UCSD-AML1 (cell line): ENCODE measurements around the gene LDLRAD4.
A peak's percentile ranks its signal among the peaks of the same experiment; 100 is the strongest.

Experiments used
- DNase-seq: peaks from one replicate; lab custom pipeline; 2025; ENCODE audit not compliant: unreplicated experiment; lab: John Stamatoyannopoulos, UW

Gene LDLRAD4

GRCh38 chr18:13218368-13218991, at the start of gene LDLRAD4:
Gene LDLRAD4 (plus strand): TSS chr18:13218760.
- DNase-seq = peak; percentile 57

DNA sequence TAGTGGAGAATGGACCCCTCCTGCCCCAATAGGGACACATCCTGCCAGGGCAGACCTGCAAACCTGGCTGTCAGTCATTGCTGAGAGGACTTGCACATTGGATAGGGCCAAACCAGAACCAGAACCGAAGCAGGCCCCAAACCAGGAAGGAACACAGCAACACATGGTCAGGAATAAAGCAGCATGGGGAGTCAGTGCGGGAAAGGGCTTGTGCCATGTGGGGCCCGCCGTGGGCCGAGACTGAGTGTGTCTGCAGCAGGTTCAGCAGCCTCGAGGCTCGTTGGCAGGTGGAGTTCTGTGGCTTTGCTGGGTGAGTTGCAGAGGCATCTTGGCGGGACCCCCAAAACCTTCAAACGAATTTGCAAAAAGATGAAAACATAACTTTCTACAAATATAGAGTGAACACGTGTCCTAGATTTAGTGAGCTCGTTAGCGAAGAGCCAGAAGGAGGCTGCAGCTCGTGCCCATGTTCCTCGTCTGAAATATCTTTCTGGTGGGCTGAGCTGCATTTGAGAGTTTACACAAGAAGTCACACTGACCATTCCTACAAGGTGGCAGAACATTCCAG, 44.9 kb upstream of the LDLRAD4 start:
- no peak for DNase-seq

DNA sequence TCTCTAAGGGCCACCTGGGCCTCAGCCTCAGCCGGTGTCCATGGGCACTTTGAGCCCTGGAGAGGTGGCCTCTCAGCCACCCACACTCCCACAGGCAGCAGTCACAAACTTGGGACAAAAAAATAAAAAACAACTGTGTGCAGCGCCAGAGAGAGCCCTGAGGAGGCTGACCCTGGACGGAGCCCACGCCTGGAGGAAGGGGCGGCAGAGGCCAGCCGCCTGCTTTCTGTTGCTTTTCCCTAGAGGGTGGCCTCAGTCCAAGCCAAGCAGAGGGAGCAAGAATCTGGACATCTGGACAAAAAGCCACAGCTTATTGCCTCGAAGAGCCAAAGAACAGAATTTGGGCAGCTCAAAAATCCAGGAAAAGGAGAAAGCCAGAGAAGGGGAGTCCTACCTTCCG, 43.3 kb upstream of the LDLRAD4 start:
- no peak for DNase-seq

DNA sequence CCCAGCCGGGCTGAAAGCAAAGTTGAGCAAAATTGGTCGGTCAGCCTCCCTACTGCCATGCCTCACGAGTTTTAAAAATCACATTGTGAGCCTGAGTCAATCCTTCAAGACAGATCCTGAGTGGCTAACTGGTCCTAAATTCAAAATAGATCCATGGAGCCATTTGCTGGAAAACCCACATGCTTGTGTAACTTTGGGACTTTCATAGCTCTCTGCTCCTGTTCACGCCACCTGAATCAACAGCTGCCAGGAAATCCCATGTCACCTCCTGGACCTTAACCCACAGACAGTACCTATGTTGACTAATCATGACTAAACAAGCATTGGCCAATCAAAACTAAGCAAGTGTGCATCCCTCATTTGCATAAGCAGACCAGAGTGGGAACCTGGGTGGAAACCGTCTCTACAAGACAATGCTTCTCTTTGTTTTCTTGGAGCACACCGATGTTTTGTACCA, 42.8 kb upstream of the LDLRAD4 start:
- no peak for DNase-seq

DNA sequence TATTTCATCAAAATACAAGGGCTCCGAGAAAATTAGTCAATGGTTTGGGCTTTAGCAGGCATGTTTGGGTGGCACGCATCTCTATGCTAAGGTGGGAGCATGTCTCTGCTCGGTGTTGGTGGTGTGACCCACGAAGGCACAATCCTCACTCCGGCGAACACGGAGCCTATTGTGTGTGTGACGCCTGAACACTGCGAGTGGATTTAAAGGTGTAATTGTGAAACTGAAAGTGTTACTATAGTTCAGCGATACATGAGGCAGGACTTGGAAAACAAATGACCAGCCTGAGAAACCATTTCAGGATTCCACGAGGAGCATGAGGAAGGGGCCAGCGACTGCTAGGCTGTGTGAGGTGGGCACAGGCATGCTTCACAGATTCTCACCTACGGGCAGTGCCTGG, 41.7 kb upstream of the LDLRAD4 start:
- no peak for DNase-seq

DNA sequence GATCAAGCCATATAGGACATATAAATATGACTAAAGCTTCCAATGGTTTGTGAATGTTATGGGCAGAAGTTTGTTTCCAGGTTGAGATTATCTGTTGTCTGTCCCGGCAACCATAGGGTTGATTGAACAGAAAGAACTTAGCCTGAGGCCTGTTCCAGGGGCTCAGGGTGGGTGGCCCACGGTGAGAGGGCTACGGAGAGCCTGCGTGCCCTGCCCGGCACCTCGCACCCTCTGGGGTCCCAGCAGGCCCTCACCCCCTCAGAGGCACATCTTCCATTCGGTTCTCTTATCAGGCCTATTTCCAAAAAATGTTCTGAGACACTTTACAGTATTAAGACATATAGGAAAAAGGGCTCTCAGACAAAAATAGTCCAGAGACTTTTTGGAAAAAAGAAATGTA, 40.4 kb upstream of the LDLRAD4 start:
- DNase-seq = no peak

DNA sequence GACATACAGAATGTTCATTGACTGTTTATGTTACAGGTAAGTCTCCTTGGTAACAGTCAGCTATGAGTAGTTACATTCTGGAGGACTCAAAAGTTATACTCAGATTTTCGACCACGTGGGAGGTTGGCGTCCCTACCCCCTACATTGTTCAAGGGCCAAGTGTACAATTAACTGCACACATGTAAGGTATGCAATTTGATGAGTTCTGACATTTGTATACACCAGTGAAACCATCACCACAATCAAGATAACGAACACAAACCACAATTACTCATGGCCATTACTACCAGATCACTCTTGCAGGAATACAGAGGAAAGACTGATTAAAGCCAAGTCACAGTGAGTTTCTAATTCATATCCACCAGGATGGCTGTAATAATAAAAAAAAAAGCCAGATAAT, 39.6 kb upstream of the LDLRAD4 start:
- no peak for DNase-seq

DNA sequence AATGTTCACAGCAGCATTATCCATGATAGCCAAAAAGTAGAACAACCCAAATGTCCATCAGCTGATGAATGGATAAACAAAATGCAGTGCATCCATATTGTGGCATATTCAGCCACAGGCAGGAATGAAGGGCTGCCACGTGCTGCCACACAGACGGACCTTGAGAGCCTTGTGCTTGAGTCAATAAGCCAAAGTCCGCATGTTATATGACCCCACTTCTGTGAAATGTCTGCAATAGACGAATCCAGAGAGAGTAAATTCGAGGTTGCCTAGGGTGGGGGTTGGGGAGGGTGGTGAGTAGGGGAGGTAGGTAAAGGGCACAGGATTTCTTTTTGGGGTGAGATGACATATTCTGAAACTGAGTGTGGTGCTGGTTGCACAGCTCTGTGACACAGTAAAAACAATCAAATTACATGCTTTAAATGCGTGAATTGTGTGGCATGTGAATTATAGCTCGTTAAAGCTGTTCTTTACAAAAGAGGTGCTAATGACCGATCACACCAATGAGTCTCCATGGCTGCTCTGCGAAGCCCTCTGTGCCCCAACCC, 38.9 kb upstream of the LDLRAD4 start:
- no peak for DNase-seq

GRCh38 chr18:13180614-13181375, 37.8 kb upstream of the LDLRAD4 start:
- no peak for DNase-seq

DNA sequence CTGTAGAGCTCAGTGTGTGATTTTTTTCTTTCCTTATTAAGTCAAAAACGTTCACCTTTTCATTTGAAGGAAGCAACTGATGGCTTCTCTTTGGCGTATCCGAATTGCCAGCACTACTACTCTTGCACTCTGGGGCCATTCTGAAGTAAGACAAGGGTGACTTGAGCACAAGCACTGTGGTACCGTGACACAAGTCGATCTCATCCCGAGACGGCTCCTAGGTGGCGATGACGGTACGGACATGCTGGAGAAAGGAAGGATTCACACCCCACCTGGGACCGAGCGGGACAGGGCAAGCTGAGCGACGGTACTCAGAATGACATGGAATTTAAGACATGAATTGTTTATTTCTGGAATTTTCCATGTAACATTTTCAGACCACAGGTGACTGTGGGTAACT, 36.8 kb upstream of the LDLRAD4 start:
- DNase-seq = no peak

DNA sequence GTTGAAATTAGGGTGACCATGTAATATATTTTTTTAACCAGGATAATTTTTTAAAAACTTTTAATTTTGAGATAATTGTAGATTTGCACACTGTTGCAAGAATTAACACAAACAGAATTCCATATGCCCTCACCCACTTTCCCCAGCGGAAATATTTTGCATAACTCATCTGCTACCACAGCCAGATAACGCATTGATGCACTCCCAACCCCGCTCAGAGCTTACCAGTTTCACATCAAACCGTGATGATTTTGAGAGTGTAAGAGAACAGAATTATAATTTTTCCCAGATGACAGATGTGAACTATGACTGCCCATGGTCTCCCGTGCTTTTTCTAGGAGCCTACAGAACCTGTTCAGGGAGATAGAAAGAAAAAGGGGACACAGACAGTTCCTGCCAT, 35.2 kb upstream of the LDLRAD4 start:
- DNase-seq = no peak

GRCh38 chr18:13183790-13184189, 34.8 kb upstream of the LDLRAD4 start:
- no peak for DNase-seq

GRCh38 chr18:13184396-13184795, 34.2 kb upstream of the LDLRAD4 start:
- DNase-seq = no peak

- no peak for DNase-seq
Measured at GRCh38 chr18:13185675-13186198, 32.8 kb upstream of the LDLRAD4 start.

DNA sequence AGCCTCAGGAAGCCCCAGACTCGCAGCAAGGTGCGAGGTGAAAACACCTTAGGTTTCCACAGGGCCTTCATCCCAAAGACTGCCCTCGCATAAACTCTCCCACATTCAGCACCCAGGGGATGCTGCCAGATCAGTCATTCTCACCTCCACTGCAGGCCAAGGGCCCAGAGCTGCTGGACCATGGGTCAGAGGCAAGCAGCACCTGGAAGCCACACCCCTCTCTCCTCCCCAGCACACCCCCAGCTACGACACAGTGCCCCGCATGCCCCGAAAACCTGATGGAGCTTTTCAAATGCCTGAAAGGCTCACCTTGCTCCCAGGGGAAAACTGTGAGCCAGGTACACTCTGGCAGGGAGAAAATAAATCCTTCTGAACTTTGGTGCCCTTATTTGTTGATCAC, 31.9 kb upstream of the LDLRAD4 start:
- no peak for DNase-seq

- DNase-seq = no peak
Measured at GRCh38 chr18:13187498-13187897, 31.1 kb upstream of the LDLRAD4 start.

DNA sequence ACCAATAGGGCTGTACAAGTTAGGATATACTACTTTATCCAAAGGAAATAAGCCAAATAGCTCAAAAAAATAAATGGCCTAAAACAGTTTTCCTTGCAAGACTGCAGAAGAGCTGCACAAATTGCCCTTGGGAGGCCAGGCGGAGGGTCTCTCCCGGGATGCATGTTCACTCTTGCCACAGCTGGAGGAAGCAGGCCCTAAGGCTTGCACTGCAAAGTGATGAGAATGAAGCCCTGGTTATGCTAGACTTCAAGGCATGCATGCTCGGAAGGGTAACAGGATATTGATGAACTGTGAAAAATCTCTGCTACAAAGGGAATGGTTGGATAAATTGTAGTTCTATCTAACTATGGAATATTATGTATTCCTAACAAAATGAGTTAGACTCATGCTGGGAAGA, 27.5 kb upstream of the LDLRAD4 start:
- DNase-seq = no peak

DNA sequence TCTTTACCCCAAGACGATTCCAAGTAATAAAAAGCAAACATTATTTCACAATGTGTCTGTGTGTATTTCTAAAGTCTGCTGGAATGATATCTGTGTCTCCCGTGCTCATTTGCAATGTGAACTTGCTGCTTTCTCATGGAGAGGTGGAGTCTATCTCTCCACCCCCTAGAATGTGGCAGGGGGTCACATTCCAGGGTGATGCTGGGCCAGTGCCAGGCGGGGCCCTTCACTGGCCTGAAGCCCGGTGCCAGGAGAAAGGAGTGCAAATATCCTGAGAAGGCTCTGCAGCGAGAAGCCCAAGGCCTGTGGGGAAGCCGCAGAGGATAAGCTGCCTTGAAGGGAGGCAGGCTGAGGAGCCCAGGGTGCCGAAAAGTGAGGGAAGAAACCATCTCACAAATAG, 26.8 kb upstream of the LDLRAD4 start:
- no peak for DNase-seq

- no peak for DNase-seq
Measured at GRCh38 chr18:13192970-13193369, 25.6 kb upstream of the LDLRAD4 start.

- DNase-seq = no peak
Measured at GRCh38 chr18:13194239-13194638, 24.3 kb upstream of the LDLRAD4 start.

DNA sequence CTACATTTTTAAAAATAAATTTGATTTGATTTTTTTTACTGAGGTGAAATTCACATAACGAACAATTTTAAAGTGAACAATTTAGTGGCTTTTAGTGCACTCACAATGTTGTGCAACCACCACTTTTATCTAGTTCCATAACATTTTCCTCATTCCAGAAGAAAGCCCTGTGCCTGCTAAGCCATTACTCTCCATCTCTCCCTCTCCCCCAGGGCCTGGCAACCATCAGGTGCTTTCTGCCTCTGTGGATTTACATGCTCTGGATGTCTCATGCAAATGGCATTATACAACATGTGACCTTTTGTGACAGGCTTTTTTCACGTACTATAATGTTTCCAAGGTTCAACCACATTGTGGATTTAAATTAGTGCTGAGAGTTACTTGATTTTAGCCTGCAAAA, 19.9 kb upstream of the LDLRAD4 start:
- no peak for DNase-seq

GRCh38 chr18:13199169-13199568, 19.4 kb upstream of the LDLRAD4 start:
- DNase-seq = no peak
